A549 treated with Mapracorat at 1 μM for 4 hours (cell line): Measurements from ENCODE around the gene TNFRSF8. TPM values are rescaled to one million over a fixed set of nuclear protein-coding genes. Genes with fewer than 3 reads are reported as not detected.

ENCODE experiments used
- total RNA-seq: library from RNA; stranded (reverse); fragments of 200-300 nt; extraction: Qiagen RNA extraction; gene quantifications from 5 replicates; pipeline ENCODE4 v1.2.3, GENCODE V29; 2022

TNFRSF8 gene
- total RNA-seq: 0.09 to 0.16 TPM (median 0.13 TPM) in 5 replicates

GRCh38 chr1:12063141-12064072 lies at the start of gene TNFRSF8:
Gene TNFRSF8 (plus strand): TSS chr1:12063303. CDS start chr1:12063599, 296 bp downstream.

GRCh38 chr1:12166834-12167492 lies 103.9 kb downstream of the TNFRSF8 start, which contains the start of gene TNFRSF1B:
Gene TNFRSF1B (plus strand): TSS chr1:12166991. CDS start chr1:12167092, 101 bp downstream.

Other genes with a start within 250 kb of the TNFRSF8 start
- gene NPPA, start 215.5 kb upstream of the TNFRSF8 start, total RNA-seq: not detected in 5 replicates
- gene NPPB, start 204.4 kb upstream of the TNFRSF8 start, total RNA-seq: 0.22 TPM in 1 of 5 replicates, not detected in the others
- gene KIAA2013, start 136.9 kb upstream of the TNFRSF8 start, total RNA-seq: 27.9 to 47.3 TPM (median 45.4 TPM) in 5 replicates
- 71.8 to 86.3 TPM (median 84.5 TPM) in 5 replicates for gene PLOD1, start 128.6 kb upstream of the TNFRSF8 start, total RNA-seq
- 28.9 to 34.7 TPM (median 33.2 TPM) in 5 replicates for gene MFN2, start 82.9 kb upstream of the TNFRSF8 start, total RNA-seq
- gene MIIP, start 43.8 kb upstream of the TNFRSF8 start, total RNA-seq: 11.0 to 17.0 TPM (median 14.4 TPM) in 5 replicates
- gene TNFRSF1B, start 103.7 kb downstream of the TNFRSF8 start, total RNA-seq: 0.35 to 0.78 TPM (median 0.48 TPM) in 5 replicates
- 5.6 to 7.7 TPM (median 7.4 TPM) in 5 replicates for gene VPS13D, start 166.7 kb downstream of the TNFRSF8 start, total RNA-seq